Adrenal gland (tissue), 5 donors: ENCODE results near the gene INSRR.

ENCODE experiments used
- POLR2A ChIP-seq, 2 donors: fragments of 450-650 bp; IDR thresholded peaks; one replicate each; pipeline ENCODE4 v1.6.1; 2017; ENCODE audit warnings: antibody characterized with exemption in 2 of 2, mild to moderate bottlenecking in 2 of 2, moderate library complexity in 1 of 2
- TF ChIP-seq, protein P1 (sequence below), 6 experiments: fragments of 450-650 bp in 4 of 6; fragments of 200-600 bp in 2 of 6; sonication (generic) in 1 of 6; IDR thresholded peaks; 1 replicate in 5 of 6; 2 replicates in 1 of 6; pipeline versions ENCODE4 v1.5.1 to v1.8.0; 2016 to 2021; ENCODE audit warnings: antibody characterized with exemption in 6 of 6, mild to moderate bottlenecking in 2 of 6, moderate library complexity in 1 of 6
- donor health status: DM: no; HTN: no; CAD: no.

DNA sequence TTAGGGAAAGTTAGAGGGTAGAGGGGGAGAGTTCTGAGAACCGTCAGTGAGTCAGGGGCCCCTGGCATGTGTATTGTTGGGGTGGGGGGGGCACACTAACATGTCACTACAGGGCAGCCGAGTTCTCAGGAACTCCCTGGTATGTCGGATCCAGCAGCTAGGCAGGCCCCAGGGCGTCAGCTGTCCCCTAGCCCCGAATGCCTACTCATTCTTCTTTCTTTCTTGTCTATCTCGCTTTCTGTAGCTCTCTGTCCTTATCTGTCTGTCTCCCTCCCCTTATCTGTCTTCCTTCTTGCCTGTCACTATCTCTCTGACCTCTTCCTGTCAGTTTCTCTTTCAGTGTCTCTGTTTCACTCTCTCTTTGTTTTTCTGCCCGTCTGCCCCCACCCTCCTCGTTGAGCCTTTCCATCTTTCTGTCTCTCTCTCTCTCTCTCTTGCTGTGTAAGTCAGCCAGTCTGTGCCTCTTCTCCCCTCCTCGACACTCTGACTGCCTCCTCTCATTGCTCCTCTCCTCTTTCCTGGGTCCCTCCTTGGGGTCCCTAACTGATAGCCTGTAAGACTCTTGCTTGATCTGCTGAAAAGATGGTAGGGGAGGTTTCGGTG lies 4.2 kb upstream of the INSRR start:
- TF ChIP-seq, protein P1, sequence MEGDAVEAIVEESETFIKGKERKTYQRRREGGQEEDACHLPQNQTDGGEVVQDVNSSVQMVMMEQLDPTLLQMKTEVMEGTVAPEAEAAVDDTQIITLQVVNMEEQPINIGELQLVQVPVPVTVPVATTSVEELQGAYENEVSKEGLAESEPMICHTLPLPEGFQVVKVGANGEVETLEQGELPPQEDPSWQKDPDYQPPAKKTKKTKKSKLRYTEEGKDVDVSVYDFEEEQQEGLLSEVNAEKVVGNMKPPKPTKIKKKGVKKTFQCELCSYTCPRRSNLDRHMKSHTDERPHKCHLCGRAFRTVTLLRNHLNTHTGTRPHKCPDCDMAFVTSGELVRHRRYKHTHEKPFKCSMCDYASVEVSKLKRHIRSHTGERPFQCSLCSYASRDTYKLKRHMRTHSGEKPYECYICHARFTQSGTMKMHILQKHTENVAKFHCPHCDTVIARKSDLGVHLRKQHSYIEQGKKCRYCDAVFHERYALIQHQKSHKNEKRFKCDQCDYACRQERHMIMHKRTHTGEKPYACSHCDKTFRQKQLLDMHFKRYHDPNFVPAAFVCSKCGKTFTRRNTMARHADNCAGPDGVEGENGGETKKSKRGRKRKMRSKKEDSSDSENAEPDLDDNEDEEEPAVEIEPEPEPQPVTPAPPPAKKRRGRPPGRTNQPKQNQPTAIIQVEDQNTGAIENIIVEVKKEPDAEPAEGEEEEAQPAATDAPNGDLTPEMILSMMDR (IDR thresholded peaks at IDR 0.05), result no peak
- TF ChIP-seq POLR2A (IDR thresholded peaks at IDR 0.05), result no peak
